ENCODE data around the gene NHLRC1.

GRCh38 chr6:18138906-18139305 is 16.4 kb upstream of the NHLRC1 start:
- TF ChIP-seq CTCF (IDR thresholded peaks at IDR 0.05; ENCODE audit: insufficient read depth, low read length, poor library complexity, severe bottlenecking): no peak
- no peak for TF ChIP-seq EZH2phosphoT487 (conservative IDR thresholded peaks at IDR 0.05; ENCODE audit: low read length)
